ENCODE data around the gene CEMP1.
"Not testable (repeated sequence)": the region's sequence is repeated elsewhere in the genome, so short reads cannot be mapped to it uniquely, and the experiment has no call there.

- TF ChIP-seq CTCF, POLR2A, POLR2AphosphoS5 (IDR thresholded peaks at IDR 0.05): not testable (repeated sequence)
Measured at GRCh38 chr16:2568573-2568972, 37.4 kb upstream of the CEMP1 start.
